GM19099 (cell line): ENCODE measurements around the gene FAM81A.

Experiments used
- POLR2A ChIP-seq: IDR thresholded peaks from 3 replicates; pipeline ENCODE4 v1.6.1; 2011; ENCODE audit warnings: low read depth; ENCODE audit not compliant: insufficient read length; ENCODE audit errors: extremely low read depth

The FAM81A gene

GRCh38 chr15:59448871-59449270 is 10.9 kb downstream of the FAM81A start:
- no peak for TF ChIP-seq POLR2A

DNA sequence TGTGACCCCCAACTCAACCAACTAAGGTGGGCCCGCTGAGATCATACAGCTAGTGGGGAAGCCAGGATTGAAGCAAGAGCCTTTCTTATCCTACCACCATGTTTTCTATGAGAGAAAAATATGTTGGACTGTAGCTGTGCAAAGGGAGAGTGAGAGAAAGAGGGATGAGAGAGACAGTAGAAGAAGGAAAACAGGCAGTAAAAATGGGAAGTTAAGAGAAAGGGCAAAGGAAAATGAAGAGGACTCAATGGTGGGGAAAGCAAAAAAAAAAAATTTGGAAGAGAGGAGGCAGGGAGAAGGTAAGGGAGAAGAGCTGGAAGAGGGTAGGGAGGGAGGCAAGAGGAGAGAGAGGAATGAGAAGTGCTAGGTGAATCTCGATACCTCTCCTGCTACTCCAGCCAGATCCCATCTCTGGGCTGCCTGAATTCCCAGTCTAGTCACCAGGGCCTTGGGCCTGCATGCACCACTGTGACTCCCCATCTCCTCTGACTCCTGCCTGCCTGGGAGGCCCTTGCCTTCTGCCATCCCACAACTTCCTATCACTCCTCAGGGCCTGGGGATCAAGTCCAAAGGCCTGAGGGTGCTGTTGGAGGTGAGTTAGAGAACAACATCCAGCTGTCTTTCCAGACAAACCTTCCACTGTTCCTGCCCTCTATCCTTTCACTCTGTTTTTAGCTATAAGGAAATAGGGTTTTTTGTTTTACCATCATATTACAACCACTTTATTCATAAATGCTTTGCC is 15.7 kb downstream of the FAM81A start:
- TF ChIP-seq POLR2A = no peak

GRCh38 chr15:59456114-59456513 is 18.1 kb downstream of the FAM81A start:
- TF ChIP-seq POLR2A = no peak

DNA sequence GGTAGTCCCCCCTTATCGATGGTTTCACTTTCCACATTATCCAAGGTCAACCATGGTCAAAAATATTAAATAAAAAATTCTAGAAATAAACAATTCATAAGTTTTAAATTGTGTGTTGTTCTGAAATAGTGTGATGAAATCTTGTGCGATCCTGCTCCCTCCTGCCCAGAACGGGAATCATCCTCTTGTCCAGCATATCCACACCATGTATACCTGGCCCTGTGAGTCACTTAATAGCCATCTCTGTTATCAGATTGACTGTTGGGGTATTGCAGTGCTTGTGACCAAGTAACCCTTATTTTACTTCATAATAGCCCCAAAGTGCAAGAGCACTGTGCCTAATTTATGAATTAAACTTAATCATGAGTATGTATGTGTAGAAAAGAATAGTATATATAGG is 19.1 kb downstream of the FAM81A start:
- no peak for TF ChIP-seq POLR2A

- no peak for TF ChIP-seq POLR2A
These were observed 23.5 kb downstream of the FAM81A start for GRCh38 chr15:59461521-59461920.

GRCh38 chr15:59473226-59473625 is 35.2 kb downstream of the FAM81A start:
- no peak for TF ChIP-seq POLR2A

- TF ChIP-seq POLR2A = no peak
These were observed 46.4 kb downstream of the FAM81A start for GRCh38 chr15:59484399-59484798.

- no peak for TF ChIP-seq POLR2A
These were observed 47.0 kb downstream of the FAM81A start for GRCh38 chr15:59485036-59485435.

- no peak for TF ChIP-seq POLR2A
These were observed 53.1 kb downstream of the FAM81A start for GRCh38 chr15:59491062-59491461.

DNA sequence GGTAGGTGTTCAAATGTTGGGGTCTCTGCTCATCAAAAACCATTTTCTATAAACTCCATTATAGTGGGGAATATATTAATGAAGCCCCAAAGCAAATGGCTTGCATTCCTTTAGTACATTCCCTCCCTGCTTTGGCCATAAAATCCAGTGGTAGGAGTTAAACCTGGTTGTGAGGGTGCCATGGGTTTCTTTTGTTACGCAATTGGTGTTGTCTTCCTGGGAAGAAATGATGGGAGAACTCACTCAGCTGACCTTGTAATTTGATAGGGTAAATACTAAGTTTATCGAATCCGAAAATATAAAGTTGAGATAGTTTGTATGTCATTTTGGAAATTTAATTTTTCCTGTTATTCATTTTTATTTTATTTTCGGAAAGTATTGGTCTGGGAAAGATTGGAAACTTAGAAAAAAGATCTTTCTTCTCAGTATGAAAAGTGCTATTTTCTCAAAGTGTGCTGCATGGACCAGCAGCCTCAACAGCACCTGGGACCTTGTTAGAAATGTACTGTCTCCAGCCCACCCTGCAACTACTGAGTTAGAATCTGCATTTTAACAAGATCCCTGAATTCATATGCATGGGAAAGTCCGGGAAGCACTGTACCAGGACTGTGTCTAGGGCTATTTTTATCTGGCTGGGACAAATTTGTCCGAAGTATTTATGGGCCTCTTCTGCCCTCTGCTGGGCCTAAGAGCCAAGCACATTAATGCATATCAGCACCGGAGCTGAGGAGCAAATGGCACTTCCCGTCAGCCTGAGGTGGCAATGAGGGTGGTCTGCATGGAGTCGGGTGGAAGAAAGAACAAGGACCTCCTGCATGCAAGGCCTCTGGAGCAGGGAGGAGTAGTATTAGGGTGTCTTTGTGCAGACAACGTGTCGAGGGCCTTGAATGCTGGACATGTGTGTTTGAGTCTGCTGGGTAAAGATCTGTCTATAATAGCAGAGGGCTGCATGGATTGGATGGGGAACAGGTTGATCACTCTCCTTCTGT is 54.7 kb downstream of the FAM81A start:
- no peak for TF ChIP-seq POLR2A

DNA sequence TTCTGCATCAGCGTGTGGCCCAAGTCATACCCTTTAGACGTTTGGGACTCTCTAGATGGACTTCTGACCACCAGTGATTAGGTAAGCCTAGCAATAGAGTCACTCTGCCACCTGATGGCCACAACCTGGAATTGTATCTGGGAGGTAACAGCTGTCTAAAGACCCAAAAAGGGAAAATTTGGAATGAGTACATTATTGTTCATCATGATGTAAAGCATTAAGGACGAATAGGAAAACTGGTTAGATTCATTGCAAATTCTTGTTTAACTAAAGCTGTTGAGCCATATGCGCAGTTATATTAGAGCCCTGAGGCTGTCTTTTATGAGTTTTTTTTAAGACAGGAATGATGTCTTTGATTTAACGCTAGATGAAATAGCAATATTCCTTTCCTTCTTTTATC is 63.6 kb downstream of the FAM81A start:
- TF ChIP-seq POLR2A = no peak

DNA sequence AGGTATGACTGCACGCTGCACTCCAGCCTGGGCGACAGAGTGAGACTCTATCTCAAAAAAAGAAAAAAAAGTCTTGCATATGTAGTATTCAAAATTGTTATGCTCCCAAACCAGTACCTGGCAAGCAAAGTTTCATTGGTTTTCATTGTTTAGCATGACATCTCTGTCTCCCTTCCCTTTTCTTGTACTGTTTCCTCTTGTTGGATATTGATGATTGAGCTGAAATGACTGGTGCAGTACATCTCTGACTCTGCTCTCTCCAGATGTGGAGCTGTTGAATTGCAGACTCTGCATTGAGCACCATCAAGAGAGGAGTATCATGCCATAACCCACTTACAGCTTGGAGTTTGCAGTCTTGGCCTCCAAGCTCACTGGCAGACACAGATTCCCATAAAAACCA is 77.2 kb downstream of the FAM81A start:
- TF ChIP-seq POLR2A = no peak

- TF ChIP-seq POLR2A = no peak
These were observed 78.9 kb downstream of the FAM81A start for GRCh38 chr15:59516655-59517461.

- TF ChIP-seq POLR2A = no peak
These were observed 81.3 kb downstream of the FAM81A start for GRCh38 chr15:59519329-59519728.

- no peak for TF ChIP-seq POLR2A
These were observed 83.5 kb downstream of the FAM81A start for GRCh38 chr15:59521443-59521842.

- TF ChIP-seq POLR2A = no peak
These were observed 85.0 kb downstream of the FAM81A start for GRCh38 chr15:59522988-59523461.

GRCh38 chr15:59523702-59524101 is 85.7 kb downstream of the FAM81A start:
- no peak for TF ChIP-seq POLR2A
